ENCODE data around the gene SULT4A1.

Gene SULT4A1

DNA sequence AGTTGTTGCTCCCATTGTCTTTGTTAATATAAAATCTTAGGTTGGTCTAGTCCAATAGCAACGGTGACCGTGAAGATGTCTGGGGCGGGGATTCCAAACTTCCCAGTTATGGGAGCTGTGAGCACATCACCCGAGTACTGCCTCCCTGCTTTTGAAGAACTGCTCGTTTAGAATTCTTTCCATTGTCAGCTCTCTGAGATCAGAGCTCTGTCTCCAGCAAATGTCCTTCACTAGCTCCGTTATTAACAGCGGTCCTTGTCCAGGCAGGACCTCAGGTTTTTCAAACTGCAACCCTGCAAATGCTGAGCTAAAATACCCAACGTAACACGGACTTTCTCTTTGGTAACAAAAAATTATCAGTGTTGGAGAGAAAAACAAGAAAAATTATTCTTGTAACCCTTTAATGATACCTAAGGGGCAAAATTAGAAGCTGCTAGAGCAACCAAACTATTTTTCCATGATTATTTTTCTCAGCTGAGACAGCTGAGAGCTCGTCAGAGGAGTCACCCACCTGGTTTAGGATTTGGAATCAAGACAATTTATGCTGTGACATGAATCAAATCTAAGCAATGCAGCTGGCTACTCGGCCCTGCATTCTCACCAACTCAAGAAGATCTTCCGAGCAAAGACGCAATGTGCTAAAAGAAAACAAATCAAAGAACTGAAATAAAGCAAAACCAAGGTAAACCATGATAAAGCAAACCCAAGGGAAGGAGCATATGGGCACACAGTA, 35.1 kb downstream of the SULT4A1 start:
- no peak for DNase-seq

DNA sequence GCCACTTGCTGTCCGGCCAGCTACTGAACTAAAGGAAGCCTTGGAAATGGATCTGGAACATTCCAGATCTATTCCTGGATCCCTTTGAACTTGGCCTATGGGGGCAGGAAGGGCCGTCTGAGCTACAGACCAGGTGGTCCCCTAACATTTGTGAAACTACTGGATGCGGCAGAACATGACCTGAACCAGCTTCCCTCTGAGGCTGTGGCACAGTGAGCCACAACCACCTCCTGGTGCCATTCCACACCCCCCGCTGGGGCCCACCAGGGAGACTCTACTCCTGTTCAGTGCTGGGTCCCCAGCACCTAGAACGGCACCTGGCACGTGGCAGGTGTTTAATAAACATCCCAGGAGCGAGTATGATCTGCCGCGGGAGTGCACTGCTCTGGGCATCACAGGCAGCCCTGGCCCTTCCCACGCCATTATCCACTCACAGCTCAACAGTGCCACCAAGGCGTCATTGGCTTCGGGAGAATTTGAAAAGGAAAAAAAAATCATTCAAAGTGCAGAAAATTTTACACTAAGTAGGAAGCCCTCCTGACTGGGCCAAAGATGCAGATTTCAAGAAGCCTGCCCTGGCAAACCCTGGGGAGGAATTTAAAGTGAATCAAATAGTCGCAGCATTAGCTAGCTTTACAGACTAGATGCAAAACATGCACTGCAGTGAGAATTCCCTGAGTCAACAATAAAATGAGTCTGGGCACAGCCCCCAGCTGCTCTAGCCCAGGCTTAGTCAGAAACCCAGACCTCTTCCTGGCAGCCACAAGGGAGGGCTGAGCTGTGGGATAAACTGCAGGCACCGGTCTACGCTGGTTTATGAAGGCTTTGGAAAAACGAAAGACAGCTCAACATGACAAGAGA, 35.9 kb downstream of the SULT4A1 start:
- DNase-seq: no peak

GRCh38 chr22:43825651-43826050, 36.7 kb downstream of the SULT4A1 start:
- DNase-seq: no peak

- DNase-seq: no peak
These were observed 37.4 kb downstream of the SULT4A1 start for GRCh38 chr22:43824724-43825420.

DNA sequence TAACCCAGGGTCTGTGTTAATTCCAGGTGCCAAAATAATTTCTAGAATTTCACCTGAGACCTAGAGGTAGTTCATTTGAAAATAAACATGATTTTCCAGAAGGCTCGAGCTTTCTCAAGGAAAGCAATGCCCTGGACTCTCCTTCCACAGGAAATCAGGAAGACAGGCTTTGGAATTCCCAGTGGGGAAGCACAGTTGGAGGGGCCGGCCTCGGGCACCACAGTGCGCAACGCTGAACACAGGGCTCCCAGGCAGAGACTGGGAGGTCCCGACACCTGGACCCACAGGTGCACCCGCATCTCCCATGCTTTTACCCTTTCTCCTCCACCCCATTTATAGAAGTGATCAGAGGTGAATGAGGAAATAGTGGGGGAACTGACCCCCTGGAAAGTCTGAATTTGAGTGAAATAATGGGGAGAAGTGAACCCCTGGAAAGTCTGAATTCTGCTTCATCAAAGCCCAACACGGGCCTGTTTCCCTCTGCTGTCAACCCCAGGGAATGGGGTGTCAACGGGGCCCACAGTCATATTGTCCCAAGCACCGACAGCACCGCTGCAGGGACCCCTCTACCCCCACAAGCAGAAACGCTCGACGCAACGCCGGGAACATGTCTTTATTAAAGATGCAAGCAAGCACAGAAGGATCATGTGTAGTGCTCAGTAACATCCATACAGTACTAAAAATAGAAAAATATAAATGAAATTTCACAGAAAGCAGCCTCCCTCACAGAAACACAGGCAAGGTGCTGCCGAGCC, 38.2 kb downstream of the SULT4A1 start:
- no peak for DNase-seq

GRCh38 chr22:43823353-43823908, 38.9 kb downstream of the SULT4A1 start:
- no peak for DNase-seq

DNA sequence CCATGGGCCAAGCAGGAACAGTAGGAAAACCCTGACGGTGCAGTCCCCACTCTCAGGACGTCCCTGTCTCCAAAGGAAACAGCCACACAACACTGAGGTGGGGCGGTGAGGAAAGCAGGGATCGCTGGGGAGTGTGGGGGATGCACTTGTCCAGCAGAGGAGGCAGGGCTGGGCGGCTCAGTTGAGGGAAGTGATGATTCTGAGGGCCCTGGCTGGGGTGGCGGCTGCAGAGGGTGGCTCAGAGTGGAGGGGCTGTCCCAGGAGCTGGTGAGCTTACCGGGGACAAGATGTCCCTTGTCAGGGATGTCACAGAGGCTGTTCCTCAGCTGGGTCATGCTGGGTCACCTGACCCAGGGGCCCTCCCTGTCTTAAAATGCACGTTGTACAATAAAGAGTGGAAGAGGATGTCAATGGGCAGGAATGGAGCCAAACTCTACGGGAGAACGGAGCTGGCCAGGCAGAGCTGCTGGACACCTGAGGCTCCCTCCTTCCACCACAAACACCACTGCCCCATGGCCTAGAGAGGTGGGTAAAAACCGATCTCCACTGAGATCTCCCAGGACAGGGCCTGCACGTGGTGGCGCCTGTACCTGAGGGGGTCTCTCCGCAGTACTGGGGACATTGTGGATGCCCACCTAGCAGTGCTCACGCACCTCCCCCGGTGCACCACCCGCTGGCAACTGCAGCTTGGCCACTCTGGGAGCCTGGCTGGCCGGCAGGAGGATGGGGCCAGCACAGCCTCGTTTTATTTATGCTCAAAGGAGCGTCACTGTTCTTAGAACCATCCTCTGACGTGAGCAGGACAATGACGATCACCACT, 40.5 kb downstream of the SULT4A1 start:
- DNase-seq: no peak

- no peak for DNase-seq
These were observed 41.5 kb downstream of the SULT4A1 start for GRCh38 chr22:43820651-43821305.

GRCh38 chr22:43819931-43820640, 42.2 kb downstream of the SULT4A1 start:
- DNase-seq: no peak

- no peak for DNase-seq
These were observed 42.8 kb downstream of the SULT4A1 start for GRCh38 chr22:43819421-43819921.

- DNase-seq: no peak
These were observed 43.3 kb downstream of the SULT4A1 start for GRCh38 chr22:43818981-43819380.

- DNase-seq: no peak
These were observed 44.9 kb downstream of the SULT4A1 start for GRCh38 chr22:43817402-43817801.

GRCh38 chr22:43814264-43814663, 48.0 kb downstream of the SULT4A1 start:
- DNase-seq: no peak

GRCh38 chr22:43812890-43813289, 49.4 kb downstream of the SULT4A1 start:
- no peak for DNase-seq

GRCh38 chr22:43812149-43812842, 50.0 kb downstream of the SULT4A1 start, which contains the start of gene EFCAB6:
Gene EFCAB6 (minus strand): TSS chr22:43812305. CDS start chr22:43782318, 29,987 bp downstream.
- DNase-seq: peak; percentile 80

DNA sequence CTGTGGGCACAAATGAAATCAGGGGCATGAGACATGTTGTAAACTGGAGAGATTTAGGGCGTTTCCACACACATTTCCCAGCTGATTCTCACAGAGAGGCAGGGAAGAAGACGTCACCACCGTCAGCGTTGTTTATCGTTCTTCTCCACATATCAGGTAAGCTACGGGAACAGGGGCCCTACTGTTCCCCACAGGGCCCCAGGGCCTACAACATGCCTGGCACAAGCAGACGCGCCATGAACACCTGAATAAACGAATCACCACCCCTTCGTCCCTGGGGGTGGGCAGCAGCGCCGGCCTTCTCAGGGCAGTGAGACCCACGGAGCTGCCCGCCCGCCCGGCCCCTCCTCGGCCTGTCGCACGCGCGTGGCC, 50.5 kb downstream of the SULT4A1 start:
- DNase-seq: no peak

DNA sequence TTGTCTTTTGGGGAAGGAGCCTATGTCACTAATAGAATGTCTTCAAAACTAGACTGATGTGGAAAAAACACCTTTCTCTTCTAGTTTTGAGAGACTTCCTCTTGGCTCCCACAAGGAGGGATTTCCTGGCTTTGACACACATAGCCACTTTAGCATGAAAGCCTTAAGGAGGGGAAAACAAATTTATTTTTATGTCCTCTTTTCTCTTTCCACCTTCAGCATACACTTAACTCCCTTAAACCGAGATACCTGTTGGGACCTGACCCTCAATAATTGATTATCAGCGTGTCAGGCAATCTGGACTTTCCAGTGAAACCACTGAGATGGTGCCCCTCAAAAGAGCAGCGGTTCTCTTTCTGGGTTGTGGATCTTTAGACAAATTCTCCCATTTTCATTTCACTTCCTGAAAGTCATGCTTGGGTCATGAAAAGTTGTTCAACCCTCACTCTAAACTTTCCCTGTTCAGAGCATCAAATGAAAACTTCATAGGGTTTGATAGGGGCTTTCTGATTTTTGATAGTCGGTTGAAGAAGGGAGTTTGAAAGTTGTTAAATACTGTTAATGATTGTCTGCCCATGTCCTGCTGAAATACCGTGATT, 59.3 kb downstream of the SULT4A1 start:
- no peak for DNase-seq

GRCh38 chr22:43800970-43801369, 61.3 kb downstream of the SULT4A1 start:
- DNase-seq: no peak

DNA sequence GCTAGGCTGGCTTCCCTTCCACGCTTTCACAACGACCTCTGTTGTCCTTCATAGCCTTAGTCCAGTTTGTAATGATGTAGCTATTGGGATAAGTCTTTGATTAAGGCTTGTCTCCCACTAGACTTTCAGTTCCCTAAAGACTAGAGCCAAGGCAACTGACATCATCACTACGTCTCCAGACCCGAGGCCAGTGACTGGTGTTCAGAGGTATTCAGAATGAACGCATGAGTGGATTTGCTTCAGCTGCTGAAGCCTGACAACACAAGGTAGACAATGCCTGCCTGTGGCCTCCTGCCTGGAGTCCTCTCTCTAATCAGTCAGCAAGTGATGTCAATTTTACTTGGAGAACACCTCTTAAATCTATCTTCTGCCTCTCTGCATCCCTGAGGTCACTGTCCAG, 63.8 kb downstream of the SULT4A1 start:
- no peak for DNase-seq

Measured in activated effector memory CD4-positive, alpha-beta T cell treated with Interleukin-2 at 50 U/mL for 16 hours (primary cell).